ENCODE measurements around the gene BRICD5.

DNA sequence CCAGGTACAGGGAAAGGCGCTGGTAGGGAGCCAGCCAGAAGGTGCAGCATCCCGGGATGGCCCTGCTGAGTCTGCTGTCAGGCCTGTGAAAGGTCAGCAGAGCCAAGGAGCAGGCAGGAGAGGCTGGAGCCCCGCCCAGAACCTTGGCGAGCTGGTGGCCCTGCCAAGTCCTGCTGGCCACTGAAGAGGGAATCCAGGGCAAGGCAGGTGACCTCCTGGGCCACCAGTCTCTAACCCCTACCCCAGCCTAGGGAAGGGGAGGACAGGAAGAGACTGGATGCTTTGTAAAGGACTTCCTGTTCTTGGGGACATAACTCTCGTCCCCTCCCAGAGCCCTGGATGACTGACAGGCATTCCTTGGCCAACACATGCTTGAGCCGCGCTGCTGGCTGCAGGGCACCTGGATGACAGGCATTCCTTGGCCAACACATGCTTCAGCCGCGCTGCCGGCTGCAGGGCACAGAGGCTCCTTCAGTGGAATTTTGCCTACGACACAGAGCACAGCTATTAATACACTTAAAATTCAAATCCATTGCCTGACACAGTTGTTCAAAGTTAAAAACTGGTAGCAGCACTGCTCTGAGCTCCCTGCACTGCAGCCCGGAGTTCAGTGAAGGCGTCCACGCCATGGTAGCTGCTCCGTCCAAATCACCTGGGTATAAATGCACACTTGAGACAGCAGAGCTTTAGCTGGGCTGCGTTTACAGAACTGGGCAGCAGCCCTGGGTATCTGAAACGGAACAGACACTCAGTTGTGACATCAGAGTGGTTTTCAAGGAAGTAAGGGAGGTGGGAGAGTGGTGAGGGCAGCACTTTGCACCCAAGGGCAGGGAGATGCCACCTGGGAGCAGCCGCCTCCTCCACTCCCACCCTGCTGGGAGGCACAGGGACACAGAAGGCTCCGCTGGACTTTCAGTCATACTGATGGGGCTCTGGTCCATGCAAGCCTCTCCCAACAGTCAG, 2.0 kb upstream of the BRICD5 start:
- TF ChIP-seq EZH2 (IDR thresholded peaks at IDR 0.05; ENCODE audit: insufficient read depth, poor library complexity, severe bottlenecking) (no peak), EZH2phosphoT487 (IDR thresholded peaks at IDR 0.05; ENCODE audit: insufficient read depth, low read depth) (no peak)
